IPS-18a (cell line): ENCODE results near the gene KLF2.

Source experiments
- H3K27ac ChIP-seq: one replicate; pipeline ENCODE4 v1.5.1; 2013; ENCODE audit warnings: low read length
- H3K27me3 ChIP-seq: one replicate; pipeline ENCODE4 v1.6.1; 2013; ENCODE audit warnings: mild to moderate bottlenecking, low read length; ENCODE audit not compliant: control insufficient read depth, insufficient read depth
- H3K36me3 ChIP-seq: one replicate; pipeline ENCODE4 v1.6.1; 2013; ENCODE audit warnings: low read depth, low read length; ENCODE audit not compliant: control insufficient read depth
- H3K4me1 ChIP-seq: one replicate; pipeline ENCODE4 v1.6.1; 2013; ENCODE audit warnings: low read depth, low read length; ENCODE audit not compliant: control insufficient read depth
- H3K4me3 ChIP-seq: one replicate; pipeline ENCODE4 v1.5.1; 2013; ENCODE audit warnings: low read length
- H3K9ac ChIP-seq: one replicate; pipeline ENCODE4 v1.6.1; 2013; ENCODE audit warnings: mild to moderate bottlenecking, low read length, moderate library complexity
- H3K9me3 ChIP-seq: one replicate; pipeline ENCODE4 v1.6.1; 2013; ENCODE audit warnings: low read depth, low read length; ENCODE audit not compliant: control insufficient read depth

KLF2 gene

DNA sequence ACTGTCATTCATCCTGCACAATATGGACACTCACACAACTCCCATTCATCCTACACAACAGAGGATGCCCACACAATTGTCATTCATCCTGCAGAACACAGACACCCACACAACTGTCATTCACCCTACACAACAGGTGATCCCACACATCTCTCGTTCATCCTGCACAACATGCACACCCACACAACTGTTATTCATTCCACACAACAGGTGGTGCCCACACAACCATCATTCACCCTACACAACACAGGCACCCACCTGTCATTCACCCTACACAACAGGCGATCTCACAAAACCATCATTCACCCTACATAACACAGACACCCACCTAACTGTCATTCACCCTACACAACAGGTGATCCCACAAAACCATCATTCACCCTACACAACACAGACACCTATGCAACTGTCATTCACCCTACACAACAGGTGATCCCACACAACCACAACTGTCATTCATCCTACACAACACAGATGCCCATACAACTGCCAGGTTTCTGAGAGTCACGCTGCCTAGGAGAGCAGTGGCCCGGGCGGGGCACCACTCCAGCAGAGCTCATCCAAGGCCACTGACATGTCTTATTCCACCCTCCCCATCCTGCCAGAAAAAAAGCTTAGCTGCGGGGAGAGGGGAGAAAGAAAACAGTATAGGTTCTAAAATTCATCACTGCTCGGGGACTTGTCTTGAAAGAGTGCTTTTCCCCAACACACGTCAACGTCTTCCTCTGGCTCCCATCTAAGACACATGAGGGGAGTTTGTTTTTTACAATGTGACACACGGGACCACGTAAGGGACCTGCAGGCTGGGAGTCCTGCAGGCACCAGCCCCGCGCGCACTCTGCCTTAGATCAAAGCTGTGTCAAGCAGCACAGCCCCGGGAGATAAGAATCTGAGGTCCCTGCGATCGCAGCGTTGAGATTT lies 44.0 kb downstream of the KLF2 start:
- H3K9ac ChIP-seq, result no peak overlapping the region
- no peaks in the 10 kb centered on the region for H3K27me3 ChIP-seq
- H3K4me3 ChIP-seq, result no peak overlapping the region
- H3K4me1 ChIP-seq, result no peaks in the 10 kb centered on the region
- peaks cover 2% of the 10 kb centered on the region for H3K36me3 ChIP-seq
- H3K9me3 ChIP-seq, result no peaks in the 10 kb centered on the region
- H3K27ac ChIP-seq, result no peak overlapping the region

DNA sequence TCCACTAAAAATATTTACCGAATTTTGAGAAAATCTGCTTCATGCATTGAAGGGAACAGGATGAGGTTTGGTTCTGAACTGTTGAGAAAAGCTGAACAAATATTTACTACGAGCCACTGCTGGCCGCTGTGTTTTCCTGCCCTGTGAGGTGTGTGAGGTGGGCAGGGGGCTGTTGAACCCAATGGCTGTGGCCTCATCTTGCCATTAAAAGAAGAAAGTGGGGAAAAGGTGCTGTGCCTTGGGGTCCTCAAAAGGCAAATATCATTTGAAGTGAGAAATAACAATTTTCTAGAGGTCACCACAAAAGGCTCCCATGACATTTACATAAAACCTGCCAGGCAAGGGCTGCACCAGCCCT lies 44.7 kb downstream of the KLF2 start:
- Histone ChIP-seq H3K27me3 (no peaks in the 10 kb centered on the region), H3K9ac (no peak overlapping the region), H3K36me3 (peaks cover 4% of the 10 kb centered on the region), H3K4me3 (no peak overlapping the region), H3K9me3 (no peaks in the 10 kb centered on the region), H3K4me1 (no peaks in the 10 kb centered on the region), H3K27ac (no peak overlapping the region)

- H3K4me3 ChIP-seq, result no peak overlapping the region
- no peaks in the 10 kb centered on the region for H3K9me3 ChIP-seq
- no peaks in the 10 kb centered on the region for H3K27me3 ChIP-seq
- H3K4me1 ChIP-seq, result no peaks in the 10 kb centered on the region
- no peak overlapping the region for H3K9ac ChIP-seq
- H3K27ac ChIP-seq, result no peak overlapping the region
- H3K36me3 ChIP-seq, result peaks cover 10% of the 10 kb centered on the region
These were observed 45.3 kb downstream of the KLF2 start for GRCh38 chr19:16369664-16370576.

DNA sequence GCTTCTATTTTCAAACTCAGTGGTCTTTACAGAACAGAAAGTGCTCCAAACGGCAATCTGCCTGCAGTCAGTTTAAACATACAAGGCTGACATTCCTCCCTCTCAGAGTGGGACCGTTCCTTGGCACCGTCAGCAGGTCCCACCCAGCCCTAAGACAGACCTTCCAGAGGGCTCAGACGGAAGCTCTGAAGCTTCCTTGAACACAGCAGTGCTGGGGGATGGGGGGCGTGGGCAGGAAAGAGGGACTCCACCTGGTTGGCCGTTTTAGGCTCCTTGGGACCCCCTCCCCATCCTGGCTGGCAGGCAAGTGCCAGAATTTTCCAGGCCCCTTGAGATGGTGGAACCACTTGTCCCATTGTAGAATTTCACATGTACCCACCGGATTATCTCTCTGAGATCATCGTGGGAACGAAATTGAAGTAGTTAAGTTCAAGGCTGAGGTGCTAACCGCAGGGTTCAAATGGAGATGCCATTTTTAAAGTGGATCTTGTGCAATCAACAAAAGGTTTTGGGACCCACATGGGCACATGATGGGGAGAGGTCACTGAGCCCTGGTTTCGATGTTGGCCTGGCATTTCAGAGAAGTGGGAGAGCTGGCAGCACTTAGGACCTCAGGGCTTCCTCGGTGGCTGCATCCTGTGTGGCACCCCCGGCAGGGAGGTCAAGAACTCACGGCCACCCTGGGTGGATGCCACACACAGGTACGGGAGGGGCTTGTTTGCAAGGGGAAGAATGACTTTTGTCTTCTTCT lies 46.2 kb downstream of the KLF2 start:
- Histone ChIP-seq H3K9me3 (no peaks in the 10 kb centered on the region), H3K9ac (no peak overlapping the region), H3K4me3 (no peak overlapping the region), H3K27ac (no peak overlapping the region), H3K4me1 (no peaks in the 10 kb centered on the region), H3K36me3 (peaks cover 17% of the 10 kb centered on the region), H3K27me3 (no peaks in the 10 kb centered on the region)

DNA sequence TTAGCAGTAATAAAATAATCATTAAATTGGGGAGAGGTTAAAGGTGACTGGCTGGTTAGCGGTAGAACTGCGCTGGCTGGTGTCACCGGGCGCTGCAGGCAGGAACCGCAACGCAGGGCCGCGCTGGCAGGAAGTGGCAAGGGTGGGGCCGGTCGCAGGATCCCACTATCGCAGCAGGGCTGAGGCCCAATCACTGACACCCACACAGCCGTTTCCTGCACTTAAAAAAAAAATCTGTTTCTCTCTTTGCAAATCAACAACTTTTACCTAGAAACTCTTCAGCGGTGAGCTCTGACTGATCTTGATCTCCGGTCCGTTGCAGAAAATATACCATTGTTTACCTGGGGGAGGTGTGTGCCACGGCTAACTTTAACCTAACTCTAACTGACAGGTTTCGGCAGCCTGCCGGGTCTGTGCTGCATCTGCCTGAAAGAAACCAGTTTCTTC lies 46.9 kb downstream of the KLF2 start:
- Histone ChIP-seq H3K9me3 (no peaks in the 10 kb centered on the region), H3K4me3 (no peak overlapping the region), H3K27ac (no peak overlapping the region), H3K4me1 (no peaks in the 10 kb centered on the region), H3K27me3 (no peaks in the 10 kb centered on the region), H3K9ac (no peak overlapping the region), H3K36me3 (peaks cover 17% of the 10 kb centered on the region)

DNA sequence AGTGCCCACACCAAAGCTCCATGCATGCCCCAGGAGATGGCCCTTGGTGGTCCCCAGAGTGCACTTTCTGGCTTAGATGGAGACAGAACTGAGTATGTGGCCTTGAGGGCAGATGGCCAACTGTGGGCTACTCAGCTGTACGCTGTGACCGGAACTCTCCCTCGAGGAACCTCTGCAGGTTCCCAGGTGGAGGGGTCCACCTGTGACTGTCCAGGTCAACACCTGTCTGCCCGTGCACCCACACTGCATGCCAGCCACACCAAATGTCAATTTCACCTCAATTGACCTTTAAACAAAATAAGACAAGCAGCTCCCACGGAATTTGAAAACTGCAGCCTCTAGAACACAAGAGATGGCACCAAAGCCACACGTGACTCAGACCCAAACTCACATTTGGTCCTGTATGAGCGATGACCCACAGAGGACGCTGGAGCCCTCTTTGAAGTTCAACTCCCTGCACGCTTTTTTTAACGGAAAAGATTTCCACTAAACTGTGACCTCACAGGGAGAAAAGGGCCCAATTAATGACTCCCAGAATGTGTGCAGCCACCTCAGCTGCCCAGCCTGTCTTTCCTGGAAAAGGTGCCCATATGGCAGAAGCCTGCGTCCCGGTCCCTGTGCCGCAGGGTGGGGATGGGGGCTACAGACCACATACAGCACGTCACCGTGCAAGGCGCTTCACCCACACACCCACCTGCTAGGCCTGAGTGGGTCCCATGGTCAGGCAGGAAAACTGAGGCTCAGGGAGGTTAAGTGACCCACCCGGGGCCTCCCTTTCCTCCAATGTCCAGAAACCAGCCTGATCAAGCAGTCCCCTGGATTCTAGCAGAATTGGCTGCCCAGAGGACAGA lies 47.7 kb downstream of the KLF2 start:
- no peak overlapping the region for H3K4me3 ChIP-seq
- no peaks in the 10 kb centered on the region for H3K4me1 ChIP-seq
- H3K9me3 ChIP-seq, result no peaks in the 10 kb centered on the region
- H3K27ac ChIP-seq, result no peak overlapping the region
- H3K27me3 ChIP-seq, result no peaks in the 10 kb centered on the region
- H3K36me3 ChIP-seq, result peaks cover 17% of the 10 kb centered on the region
- no peak overlapping the region for H3K9ac ChIP-seq

DNA sequence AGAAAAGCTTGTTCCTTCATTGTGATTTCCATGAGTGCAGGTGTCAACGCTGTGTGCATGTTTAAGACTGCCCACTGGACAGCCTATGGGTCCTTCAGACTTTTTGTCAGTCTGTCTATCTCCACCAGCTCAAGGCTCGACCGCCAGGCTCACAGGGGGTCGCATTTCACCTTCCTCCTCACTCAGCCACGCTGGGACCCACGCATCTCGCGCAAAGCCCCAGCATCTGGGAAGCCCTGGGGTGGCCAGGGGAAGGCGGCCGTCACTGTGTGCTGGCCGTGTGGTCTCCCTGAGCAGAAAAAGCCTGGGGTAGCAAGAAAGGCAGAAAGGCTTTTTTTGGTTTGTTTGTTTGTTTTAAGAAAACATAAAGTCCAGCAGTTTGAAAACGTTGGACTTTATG lies 48.5 kb downstream of the KLF2 start:
- Histone ChIP-seq H3K36me3 (peaks cover 19% of the 10 kb centered on the region), H3K4me1 (no peaks in the 10 kb centered on the region), H3K27me3 (no peaks in the 10 kb centered on the region), H3K27ac (no peak overlapping the region), H3K9ac (no peak overlapping the region), H3K4me3 (no peak overlapping the region), H3K9me3 (no peaks in the 10 kb centered on the region)

GRCh38 chr19:16373532-16373931 lies 48.9 kb downstream of the KLF2 start:
- Histone ChIP-seq H3K9me3 (no peaks in the 10 kb centered on the region), H3K27ac (no peak overlapping the region), H3K4me3 (no peak overlapping the region), H3K4me1 (no peaks in the 10 kb centered on the region), H3K27me3 (no peaks in the 10 kb centered on the region), H3K9ac (no peak overlapping the region), H3K36me3 (peaks cover 19% of the 10 kb centered on the region)

GRCh38 chr19:16373989-16374388 lies 49.4 kb downstream of the KLF2 start:
- no peak overlapping the region for H3K4me3 ChIP-seq
- no peak overlapping the region for H3K9ac ChIP-seq
- peaks cover 19% of the 10 kb centered on the region for H3K36me3 ChIP-seq
- H3K4me1 ChIP-seq, result no peaks in the 10 kb centered on the region
- no peaks in the 10 kb centered on the region for H3K9me3 ChIP-seq
- no peaks in the 10 kb centered on the region for H3K27me3 ChIP-seq
- no peak overlapping the region for H3K27ac ChIP-seq

DNA sequence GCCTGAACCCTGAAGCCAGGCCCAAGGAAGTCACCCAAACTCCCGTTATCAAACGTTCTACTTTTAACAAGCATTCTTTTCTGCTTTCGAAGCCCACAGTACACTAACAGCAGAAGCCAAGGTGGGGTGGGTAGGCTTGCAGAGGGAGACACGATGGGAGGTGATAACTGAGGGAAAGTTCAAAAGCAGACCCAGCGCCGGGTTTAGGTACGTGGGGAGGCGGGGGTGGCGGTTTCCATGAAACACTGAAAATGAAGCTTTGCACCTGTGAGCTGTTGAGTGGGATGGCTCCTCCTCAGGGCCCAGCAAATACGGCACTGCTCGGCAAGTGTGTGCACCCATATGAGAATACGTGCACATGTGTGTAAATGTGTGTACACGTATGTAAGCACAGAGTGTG lies 49.8 kb downstream of the KLF2 start:
- peaks cover 19% of the 10 kb centered on the region for H3K36me3 ChIP-seq
- H3K27ac ChIP-seq, result no peak overlapping the region
- no peaks in the 10 kb centered on the region for H3K27me3 ChIP-seq
- H3K4me1 ChIP-seq, result no peaks in the 10 kb centered on the region
- no peak overlapping the region for H3K4me3 ChIP-seq
- H3K9me3 ChIP-seq, result no peaks in the 10 kb centered on the region
- H3K9ac ChIP-seq, result no peak overlapping the region
